Transverse colon (tissue), 4 donors: ENCODE data around the gene DHDH.

ENCODE experiments used
- CTCF ChIP-seq, 5 experiments: fragments of 200-600 bp in 3 of 5; fragments of 450-650 bp in 2 of 5; sonication (generic) in 3 of 5; IDR thresholded peaks; 1 replicate in 2 of 5; 2 replicates in 3 of 5; pipeline ENCODE4 v1.5.1; 2016 to 2017; ENCODE audit warnings: antibody characterized with exemption in 5 of 5, inconsistent platforms in 3 of 5, mild to moderate bottlenecking in 2 of 5, moderate library complexity in 1 of 5
- EP300 ChIP-seq: sonication (generic); formaldehyde crosslinking; IDR thresholded peaks from one replicate; pipeline ENCODE4 v1.6.1; 2017; ENCODE audit warnings: antibody characterized with exemption, low read depth
- POLR2A ChIP-seq: fragments of 450-650 bp; IDR thresholded peaks from one replicate; pipeline ENCODE4 v1.6.1; 2016; ENCODE audit warnings: antibody characterized with exemption, mild to moderate bottlenecking, moderate library complexity
- POLR2AphosphoS5 ChIP-seq, 3 donors: sonication (generic); formaldehyde crosslinking; IDR thresholded peaks; one replicate each; pipeline ENCODE4 v1.6.1; 2016; ENCODE audit warnings: antibody characterized with exemption in 3 of 3

DNA sequence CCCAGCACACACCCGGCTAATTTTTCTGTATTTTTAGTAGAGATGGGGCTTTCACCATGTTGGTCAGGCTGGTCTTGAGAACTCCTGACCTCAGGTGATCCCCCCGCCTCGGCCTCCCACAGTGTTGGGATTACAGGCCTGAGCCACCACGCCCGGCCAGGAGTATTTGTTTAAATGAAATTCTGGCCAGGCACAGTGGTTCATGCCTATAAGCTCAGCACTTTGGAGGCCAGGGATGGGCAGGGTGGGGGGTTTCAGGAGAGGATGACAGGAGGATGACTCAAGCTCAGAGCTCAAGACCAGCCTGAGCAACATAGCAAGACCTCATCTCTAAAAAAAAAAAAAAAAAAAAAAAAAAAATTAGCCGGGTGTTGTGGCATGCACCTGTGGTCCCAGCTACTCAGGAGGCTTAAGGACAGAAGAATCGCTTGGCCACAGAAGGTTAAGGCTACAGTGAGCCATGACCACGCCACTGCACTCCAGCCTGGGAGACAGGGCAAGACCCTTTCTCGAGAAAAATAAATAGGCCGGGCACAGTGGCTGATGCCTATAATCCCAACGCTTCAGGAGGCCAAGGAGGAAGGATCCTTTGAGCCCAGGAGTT, 8.2 kb upstream of the DHDH start:
- TF ChIP-seq CTCF (IDR thresholded peaks at IDR 0.05) (no peak), EP300 (no peak), POLR2A (no peak), POLR2AphosphoS5 (IDR thresholded peaks at IDR 0.05) (no peak)
